Astrocyte (in vitro differentiated cells and primary cell): ENCODE data around the gene NME2.

Source experiments
- EZH2 ChIP-seq: IDR thresholded peaks from 2 replicates; pipeline ENCODE4 v1.6.1; 2012; ENCODE audit warnings: mild to moderate bottlenecking, low read length, inconsistent platforms; ENCODE audit not compliant: insufficient read depth
- TF ChIP-seq, protein P1 (sequence below): IDR thresholded peaks from 2 replicates; pipeline ENCODE4 v1.5.1; 2011; ENCODE audit warnings: low read depth, mild to moderate bottlenecking, inconsistent platforms, low read length, moderate library complexity; ENCODE audit not compliant: insufficient read depth

DNA sequence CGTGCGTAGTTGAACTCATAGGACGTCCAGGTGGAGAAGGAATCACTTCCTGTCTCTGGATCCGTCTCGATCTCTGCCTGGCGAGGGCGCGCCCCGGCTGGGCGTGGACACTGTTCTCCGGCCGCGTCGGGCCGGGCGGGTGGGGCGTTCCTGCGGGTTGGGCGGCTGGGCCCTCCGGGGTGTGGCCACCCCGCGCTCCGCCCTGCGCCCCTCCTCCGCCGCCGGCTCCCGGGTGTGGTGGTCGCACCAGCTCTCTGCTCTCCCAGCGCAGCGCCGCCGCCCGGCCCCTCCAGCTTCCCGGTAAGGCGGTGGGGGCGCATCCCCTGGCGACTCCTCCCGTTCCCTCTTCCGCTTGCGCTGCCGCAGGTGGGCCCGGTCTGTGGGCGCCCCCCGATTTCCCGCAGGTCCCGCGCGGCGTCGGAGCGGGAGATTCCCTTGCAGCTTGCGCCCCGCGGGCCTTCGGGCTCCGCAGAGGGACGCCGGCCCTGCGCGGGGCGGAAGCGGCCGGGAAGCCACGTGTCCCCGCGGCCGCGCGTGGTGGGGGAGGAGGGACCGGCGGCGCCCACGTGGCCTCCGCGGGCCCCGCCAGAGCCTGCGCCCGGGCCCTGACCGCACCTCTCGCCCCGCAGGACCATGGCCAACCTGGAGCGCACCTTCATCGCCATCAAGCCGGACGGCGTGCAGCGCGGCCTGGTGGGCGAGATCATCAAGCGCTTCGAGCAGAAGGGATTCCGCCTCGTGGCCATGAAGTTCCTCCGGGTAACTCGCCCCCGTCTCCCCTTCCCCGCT lies at the start of gene NME2:
- TF ChIP-seq, protein P1, sequence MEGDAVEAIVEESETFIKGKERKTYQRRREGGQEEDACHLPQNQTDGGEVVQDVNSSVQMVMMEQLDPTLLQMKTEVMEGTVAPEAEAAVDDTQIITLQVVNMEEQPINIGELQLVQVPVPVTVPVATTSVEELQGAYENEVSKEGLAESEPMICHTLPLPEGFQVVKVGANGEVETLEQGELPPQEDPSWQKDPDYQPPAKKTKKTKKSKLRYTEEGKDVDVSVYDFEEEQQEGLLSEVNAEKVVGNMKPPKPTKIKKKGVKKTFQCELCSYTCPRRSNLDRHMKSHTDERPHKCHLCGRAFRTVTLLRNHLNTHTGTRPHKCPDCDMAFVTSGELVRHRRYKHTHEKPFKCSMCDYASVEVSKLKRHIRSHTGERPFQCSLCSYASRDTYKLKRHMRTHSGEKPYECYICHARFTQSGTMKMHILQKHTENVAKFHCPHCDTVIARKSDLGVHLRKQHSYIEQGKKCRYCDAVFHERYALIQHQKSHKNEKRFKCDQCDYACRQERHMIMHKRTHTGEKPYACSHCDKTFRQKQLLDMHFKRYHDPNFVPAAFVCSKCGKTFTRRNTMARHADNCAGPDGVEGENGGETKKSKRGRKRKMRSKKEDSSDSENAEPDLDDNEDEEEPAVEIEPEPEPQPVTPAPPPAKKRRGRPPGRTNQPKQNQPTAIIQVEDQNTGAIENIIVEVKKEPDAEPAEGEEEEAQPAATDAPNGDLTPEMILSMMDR: no peak
- no peak for TF ChIP-seq EZH2
